AG04450 (cell line): ENCODE measurements around the gene OMG. TPM values are rescaled to one million over a fixed set of nuclear protein-coding genes. Genes with fewer than 3 reads are reported as not detected.

ENCODE experiments used
- CTCF ChIA-PET: fragments of 300-600, 350-600 bp; formaldehyde crosslinking; extraction: SDS; loops from one replicate; lab custom pipeline; 2022; ENCODE audit warnings: antibody characterized with exemption, inconsistent platforms; lab: Charles Lee
- POLR2A ChIA-PET: fragments of 350-600 bp; formaldehyde crosslinking; extraction: SDS; loops from one replicate; lab custom pipeline; 2021; ENCODE audit warnings: antibody characterized with exemption, inconsistent platforms; lab: Yijun Ruan, JAX
- DNase-seq: peaks from one replicate; pipeline ENCODE4 v3.0.0-alpha.2; 2011; ENCODE audit warnings: low read depth, low spot score
- H3K27ac ChIP-seq: one replicate; pipeline ENCODE4 v1.5.1; 2012; ENCODE audit warnings: low read depth, low read length, control low read depth
- H3K27me3 ChIP-seq: one replicate; pipeline ENCODE4 v1.6.0; 2012; ENCODE audit warnings: low read length; ENCODE audit not compliant: control insufficient read depth, insufficient read depth
- H3K4me3 ChIP-seq: 2 replicates; pipeline ENCODE4 v1.5.1; 2011; ENCODE audit warnings: mild to moderate bottlenecking, low read depth, low read length, control low read depth
- H3K9me3 ChIP-seq: 2 replicates; pipeline ENCODE4 v1.5.1; 2012; ENCODE audit warnings: low read length; ENCODE audit not compliant: control insufficient read depth, insufficient read depth
- polyA plus RNA-seq: library from polyadenylated mRNA; depleted of rRNA; stranded (reverse); fragments of >200 nt; gene quantifications from 2 replicates; pipeline ENCODE4 v1.2.3, GENCODE V29; 2011; rRNA removed
- TF ChIP-seq, protein P1 (sequence below): IDR thresholded peaks from 2 replicates; pipeline ENCODE4 v1.5.1; 2011; ENCODE audit warnings: low read depth, low read length, control low read depth, inconsistent platforms

The OMG gene
- polyA plus RNA-seq, 1 experiment: 1.8 TPM

DNA sequence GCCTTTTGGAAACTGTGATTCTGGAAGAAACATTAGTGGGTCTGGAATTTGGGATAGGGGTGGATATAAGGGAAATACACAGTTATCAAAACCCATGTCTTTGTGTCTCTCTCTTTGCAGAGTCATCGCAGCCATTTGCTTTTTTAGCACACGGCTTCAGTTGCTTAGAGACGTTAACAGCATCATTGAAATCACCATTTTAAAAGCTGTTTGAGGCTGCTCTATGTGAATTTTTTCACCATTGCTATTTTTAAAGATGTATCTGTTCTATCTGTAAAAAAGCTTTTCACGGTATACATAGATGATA, 47.3 kb downstream of the OMG start:
- TF ChIP-seq, protein P1, sequence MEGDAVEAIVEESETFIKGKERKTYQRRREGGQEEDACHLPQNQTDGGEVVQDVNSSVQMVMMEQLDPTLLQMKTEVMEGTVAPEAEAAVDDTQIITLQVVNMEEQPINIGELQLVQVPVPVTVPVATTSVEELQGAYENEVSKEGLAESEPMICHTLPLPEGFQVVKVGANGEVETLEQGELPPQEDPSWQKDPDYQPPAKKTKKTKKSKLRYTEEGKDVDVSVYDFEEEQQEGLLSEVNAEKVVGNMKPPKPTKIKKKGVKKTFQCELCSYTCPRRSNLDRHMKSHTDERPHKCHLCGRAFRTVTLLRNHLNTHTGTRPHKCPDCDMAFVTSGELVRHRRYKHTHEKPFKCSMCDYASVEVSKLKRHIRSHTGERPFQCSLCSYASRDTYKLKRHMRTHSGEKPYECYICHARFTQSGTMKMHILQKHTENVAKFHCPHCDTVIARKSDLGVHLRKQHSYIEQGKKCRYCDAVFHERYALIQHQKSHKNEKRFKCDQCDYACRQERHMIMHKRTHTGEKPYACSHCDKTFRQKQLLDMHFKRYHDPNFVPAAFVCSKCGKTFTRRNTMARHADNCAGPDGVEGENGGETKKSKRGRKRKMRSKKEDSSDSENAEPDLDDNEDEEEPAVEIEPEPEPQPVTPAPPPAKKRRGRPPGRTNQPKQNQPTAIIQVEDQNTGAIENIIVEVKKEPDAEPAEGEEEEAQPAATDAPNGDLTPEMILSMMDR: no peak
- H3K9me3 ChIP-seq: no peaks in the 10 kb centered on the region
- DNase-seq: no peak
- ChIA-PET POLR2A (no interaction called here), CTCF (no interaction called here)
- no peaks in the 10 kb centered on the region for H3K27me3 ChIP-seq
- no peak overlapping the region for H3K27ac ChIP-seq
- no peak overlapping the region for H3K4me3 ChIP-seq

DNA sequence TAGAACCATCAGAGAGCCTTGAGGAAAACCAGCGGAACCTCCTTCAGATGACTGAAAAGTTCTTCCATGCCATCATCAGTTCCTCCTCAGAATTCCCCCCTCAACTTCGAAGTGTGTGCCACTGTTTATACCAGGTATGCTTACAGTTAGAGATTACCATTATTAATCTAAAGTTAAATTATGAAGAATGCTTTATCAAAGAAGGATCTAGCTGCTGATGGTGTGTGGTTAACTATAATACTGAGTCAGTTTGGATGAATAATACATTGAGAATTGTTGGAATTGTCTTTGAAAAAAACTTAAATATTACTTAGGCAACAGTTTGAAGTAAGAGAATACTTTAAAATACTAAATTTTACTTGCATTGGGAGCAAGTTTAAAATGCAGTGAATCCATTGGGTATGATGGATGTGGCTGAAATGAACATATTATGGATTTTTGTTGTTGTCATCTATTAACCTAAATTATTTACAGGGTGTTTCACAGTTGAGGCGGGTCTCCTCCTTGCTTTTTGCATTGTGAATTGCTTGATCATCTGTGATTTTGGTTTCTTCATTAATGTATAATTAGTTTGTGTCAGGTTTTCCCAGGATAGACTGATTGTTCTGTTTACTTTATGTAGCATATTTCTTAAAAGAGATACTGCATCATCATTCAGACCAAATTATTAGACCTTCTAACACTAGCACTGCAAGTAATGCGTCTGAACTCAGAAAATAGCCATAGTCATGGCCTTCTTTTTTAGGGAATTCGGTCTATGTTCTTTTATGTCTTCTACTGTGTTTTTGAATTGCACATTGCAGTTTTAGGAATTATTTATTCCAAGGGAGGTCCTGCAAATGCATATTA, 47.8 kb downstream of the OMG start:
- no peaks in the 10 kb centered on the region for H3K27me3 ChIP-seq
- H3K27ac ChIP-seq: peak overlapping the region; percentile 77
- TF ChIP-seq, protein P1: no peak
- H3K9me3 ChIP-seq: no peaks in the 10 kb centered on the region
- ChIA-PET POLR2A (no interaction called here), CTCF (no interaction called here)
- DNase-seq: peak; percentile 21
- H3K4me3 ChIP-seq: no peak overlapping the region

Other genes starting within 250 kb of the OMG start
- gene NF1, start 202.3 kb downstream of the OMG start, polyA plus RNA-seq: 45.5 and 60.5 TPM in 2 replicates
- gene EVI2B, start 16.8 kb upstream of the OMG start, polyA plus RNA-seq: 0.30 and 0.41 TPM in 2 replicates
- 0.46 and 1.2 TPM in 2 replicates for gene EVI2A, start 24.4 kb upstream of the OMG start, polyA plus RNA-seq
- gene RAB11FIP4, start 94.4 kb upstream of the OMG start, polyA plus RNA-seq: 0.32 and 0.58 TPM in 2 replicates